ENCODE results near the gene TSPAN15. TPM values are rescaled to one million over a fixed set of nuclear protein-coding genes. Genes with fewer than 3 reads are reported as not detected.
A peak's percentile ranks its signal among the peaks of the same experiment; 100 is the strongest.

TSPAN15 gene
- total RNA-seq, 6 experiments from 2014 or later = 2.3 to 8.3 (median 3.3) TPM

- H3K27me3 ChIP-seq = no peaks in the 10 kb centered on the region
- intact Hi-C loops (cut with DNase I) = no loop called here
- DNase-seq (peak in 1 of 3 donors; percentile 22), ATAC-seq (no peak)
- no peak overlapping the region for H3K27ac ChIP-seq
- WGBS (ENCODE audit: insufficient coverage, low coverage, low lambda C conversion rate, missing lambda C conversion rate) = 74% methylated on average over 7 of the region's 10 CpGs
- no peaks in the 10 kb centered on the region for H3K36me3 ChIP-seq
- H3K4me1 ChIP-seq = peaks cover 0 to 5% (median 2%) of the 10 kb centered on the region in 4 donors
- H3K4me3 ChIP-seq = no peak overlapping the region
- H3K9me3 ChIP-seq = no peaks in the 10 kb centered on the region
- TF ChIP-seq POLR2A (IDR thresholded peaks at IDR 0.05) (no peak), CTCF (IDR thresholded peaks at IDR 0.05) (no peak)
These were observed 46.5 kb upstream of the TSPAN15 start for GRCh38 chr10:69404786-69405185.

DNA sequence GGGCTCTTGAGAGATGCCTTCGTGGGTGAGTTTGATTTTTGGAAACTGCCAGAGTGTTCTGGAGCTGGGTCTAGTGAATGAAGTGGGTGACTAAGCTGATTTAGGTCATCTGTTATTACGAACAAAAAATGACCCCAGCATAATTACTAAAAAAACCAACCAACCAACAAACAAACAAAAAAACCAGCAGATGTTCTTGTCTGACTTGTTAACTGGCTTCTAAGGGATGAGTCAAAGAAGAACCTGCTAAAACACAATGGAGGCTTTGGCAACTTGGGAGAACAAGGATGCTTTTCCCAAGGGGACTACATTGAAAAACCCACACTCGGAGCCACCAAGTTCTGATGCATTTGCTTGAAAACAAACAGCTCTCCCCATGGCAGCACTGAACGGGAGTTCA, 46.0 kb upstream of the TSPAN15 start:
- Histone ChIP-seq H3K4me1 (peaks cover 0 to 5% (median 2%) of the 10 kb centered on the region in 4 donors), H3K4me3 (no peak overlapping the region), H3K36me3 (no peaks in the 10 kb centered on the region), H3K9me3 (no peaks in the 10 kb centered on the region), H3K27ac (no peak overlapping the region), H3K27me3 (no peaks in the 10 kb centered on the region)
- WGBS (ENCODE audit: insufficient coverage, low coverage, low lambda C conversion rate, missing lambda C conversion rate) = 60% methylated on average over 4 of the region's 4 CpGs
- intact Hi-C loops (cut with DNase I) = no loop called here
- TF ChIP-seq POLR2A (IDR thresholded peaks at IDR 0.05) = no peak
- no peak for TF ChIP-seq CTCF (IDR thresholded peaks at IDR 0.05)
- DNase-seq (no peak), ATAC-seq (no peak)

DNA sequence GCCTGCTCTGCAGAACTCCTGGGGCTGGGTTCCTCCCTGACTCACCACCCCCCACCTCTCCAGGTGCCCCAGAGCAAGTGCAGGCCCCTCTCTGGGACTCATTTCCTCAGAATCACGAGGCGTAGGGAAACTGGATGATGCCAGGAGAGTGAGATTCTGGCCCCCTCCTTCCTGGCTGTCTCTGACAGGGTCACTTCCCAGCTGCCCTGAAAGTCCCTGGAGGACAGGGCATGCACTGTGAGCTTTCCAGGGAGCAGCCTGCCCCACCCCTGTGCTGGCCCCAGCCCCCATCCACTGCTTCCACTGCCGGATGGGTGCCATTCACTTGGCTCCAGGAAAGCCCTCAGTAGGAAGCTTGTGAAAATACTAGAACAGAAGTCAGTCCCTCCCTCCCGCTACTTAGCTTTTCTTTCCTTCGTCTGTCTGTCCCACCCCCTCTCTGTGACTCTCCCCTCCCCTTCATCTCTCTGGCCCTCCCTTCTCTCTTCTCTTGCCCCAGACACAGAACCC, 44.9 kb upstream of the TSPAN15 start:
- Histone ChIP-seq H3K36me3 (no peaks in the 10 kb centered on the region), H3K9me3 (no peaks in the 10 kb centered on the region), H3K4me1 (peaks cover 0 to 5% (median 2%) of the 10 kb centered on the region in 4 donors), H3K27ac (no peak overlapping the region), H3K27me3 (no peaks in the 10 kb centered on the region), H3K4me3 (no peak overlapping the region)
- WGBS (ENCODE audit: insufficient coverage, low coverage, low lambda C conversion rate, missing lambda C conversion rate) = 41% methylated on average over 5 of the region's 5 CpGs
- ATAC-seq (no peak), DNase-seq (peak in 1 of 3 donors; percentile 47)
- TF ChIP-seq POLR2A (IDR thresholded peaks at IDR 0.05) (no peak), CTCF (IDR thresholded peaks at IDR 0.05) (no peak)
- intact Hi-C loops (cut with DNase I) = no loop called here

GRCh38 chr10:69406816-69407580, 44.3 kb upstream of the TSPAN15 start:
- peaks cover 0 to 5% (median 2%) of the 10 kb centered on the region in 4 donors for H3K4me1 ChIP-seq
- H3K27me3 ChIP-seq = no peaks in the 10 kb centered on the region
- ATAC-seq (no peak), DNase-seq (peak in 1 of 3 donors; percentile 49)
- no peak overlapping the region for H3K27ac ChIP-seq
- 84% methylated on average over 3 of the region's 6 CpGs for WGBS (ENCODE audit: insufficient coverage, low coverage, low lambda C conversion rate, missing lambda C conversion rate)
- intact Hi-C loops (cut with DNase I) = no loop called here
- no peak overlapping the region for H3K4me3 ChIP-seq
- no peaks in the 10 kb centered on the region for H3K36me3 ChIP-seq
- TF ChIP-seq POLR2A (IDR thresholded peaks at IDR 0.05) = no peak
- no peak for TF ChIP-seq CTCF (IDR thresholded peaks at IDR 0.05)
- H3K9me3 ChIP-seq = no peaks in the 10 kb centered on the region

All from right lobe of liver (tissue), 6 donors.